Type B pancreatic cell (in vitro differentiated cells): ENCODE data around the gene AGL. TPM values are rescaled to one million over a fixed set of nuclear protein-coding genes. Genes with fewer than 3 reads are reported as not detected.
"Not testable (repeated sequence)": the region's sequence is repeated elsewhere in the genome, so short reads cannot be mapped to it uniquely, and the experiment has no call there.

Source experiments
- DNase-seq: peaks from one replicate; pipeline ENCODE4 v3.0.0; 2021; ENCODE audit warnings: mixed read lengths; ENCODE audit not compliant: unreplicated experiment; ENCODE audit errors: extremely low spot score
- H3K27ac Mint-ChIP-seq: 2 replicates; pipeline ENCODE4 v1.8.0; 2021; ENCODE audit warnings: mild to moderate bottlenecking, mixed read lengths
- H3K27me3 Mint-ChIP-seq: 2 replicates; pipeline ENCODE4 v1.8.0; 2021; ENCODE audit warnings: mixed read lengths
- H3K36me3 Mint-ChIP-seq: 2 replicates; pipeline ENCODE4 v1.8.0; 2021; ENCODE audit warnings: mixed read lengths
- H3K4me1 Mint-ChIP-seq: one replicate; pipeline ENCODE4 v1.8.0; 2021; ENCODE audit warnings: mixed read lengths; ENCODE audit not compliant: unreplicated experiment
- H3K4me3 Mint-ChIP-seq: 2 replicates; pipeline ENCODE4 v1.8.0; 2021; ENCODE audit warnings: mild to moderate bottlenecking, mixed read lengths
- H3K9me3 Mint-ChIP-seq: 2 replicates; pipeline ENCODE4 v1.8.0; 2021; ENCODE audit warnings: mixed read lengths
- CTCF ChIP-seq: fragments of 200-600 bp; sonication (generic); conservative IDR thresholded peaks from 2 replicates; pipeline ENCODE4 v1.5.0; 2021; ENCODE audit warnings: antibody characterized with exemption, mild to moderate bottlenecking
- total RNA-seq: library from RNA; stranded (reverse); gene quantifications from 2 replicates; pipeline ENCODE4 v1.2.1, GENCODE V29; 2021; ENCODE audit warnings: low replicate concordance

Gene AGL
- total RNA-seq, 1 donor from 2014 or later = 17.8 TPM

DNA sequence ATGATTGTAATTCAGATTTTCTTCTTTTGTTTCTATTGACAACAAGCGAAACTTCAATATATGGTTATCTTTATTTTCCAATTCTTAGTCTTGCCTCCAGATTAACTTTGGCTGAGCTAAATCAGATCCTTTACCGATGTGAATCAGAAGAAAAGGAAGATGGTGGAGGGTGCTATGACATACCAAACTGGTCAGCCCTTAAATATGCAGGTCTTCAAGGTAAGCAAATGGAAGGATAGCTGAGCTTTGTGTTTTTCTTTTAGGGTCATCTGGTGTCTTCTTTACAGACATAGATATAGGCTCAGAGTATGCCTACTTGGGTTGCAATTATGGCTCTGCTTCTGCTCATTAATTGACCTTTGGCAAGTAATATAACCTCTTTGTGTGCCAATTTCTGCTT lies 37.7 kb downstream of the AGL start:
- H3K27ac Mint-ChIP-seq = no peak overlapping the region
- no peak overlapping the region for H3K4me3 Mint-ChIP-seq
- H3K9me3 Mint-ChIP-seq = no peaks in the 10 kb centered on the region
- H3K27me3 Mint-ChIP-seq = no peaks in the 10 kb centered on the region
- no peaks in the 10 kb centered on the region for H3K4me1 Mint-ChIP-seq
- TF ChIP-seq CTCF = no peak
- H3K36me3 Mint-ChIP-seq = peaks cover 25% of the 10 kb centered on the region
- DNase-seq = no peak

- H3K9me3 Mint-ChIP-seq = no peaks in the 10 kb centered on the region
- no peak for DNase-seq
- no peak overlapping the region for H3K4me3 Mint-ChIP-seq
- H3K27me3 Mint-ChIP-seq = no peaks in the 10 kb centered on the region
- TF ChIP-seq CTCF = no peak
- no peak overlapping the region for H3K27ac Mint-ChIP-seq
- H3K4me1 Mint-ChIP-seq = no peaks in the 10 kb centered on the region
- peaks cover 23% of the 10 kb centered on the region for H3K36me3 Mint-ChIP-seq
Measured at GRCh38 chr1:99891997-99892396, 41.8 kb downstream of the AGL start.

DNA sequence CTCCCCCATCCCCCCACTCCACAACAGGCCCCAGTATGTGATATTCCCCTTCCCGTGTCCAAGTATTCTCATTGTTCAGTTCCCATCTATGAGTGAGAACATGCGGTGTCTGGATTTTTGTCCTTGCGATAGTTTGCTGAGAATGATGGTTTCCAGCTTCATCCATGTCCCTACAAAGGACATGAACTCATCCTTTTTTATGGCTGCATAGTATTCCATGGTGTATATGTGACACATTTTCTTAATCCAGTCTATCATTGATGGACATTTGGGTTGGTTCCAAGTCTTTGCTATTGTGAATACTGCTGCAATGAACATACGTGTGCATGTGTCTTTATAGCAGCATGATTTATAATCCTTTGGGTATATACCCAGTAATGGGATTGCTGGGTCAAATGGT lies 53.1 kb downstream of the AGL start:
- H3K27me3 Mint-ChIP-seq, H3K27ac Mint-ChIP-seq, H3K4me1 Mint-ChIP-seq, DNase-seq, H3K4me3 Mint-ChIP-seq: not testable (repeated sequence)
- Mint-ChIP-seq H3K36me3 (peaks cover 30% of the 10 kb centered on the region), H3K9me3 (peaks cover 14% of the 10 kb centered on the region)

- Mint-ChIP-seq H3K36me3 (peaks cover 29% of the 10 kb centered on the region), H3K4me1 (no peaks in the 10 kb centered on the region), H3K27ac (no peak overlapping the region), H3K9me3 (peaks cover 14% of the 10 kb centered on the region), H3K4me3 (no peak overlapping the region), H3K27me3 (no peaks in the 10 kb centered on the region)
- no peak for DNase-seq
- TF ChIP-seq CTCF = no peak
Measured at GRCh38 chr1:99906535-99906934, 56.4 kb downstream of the AGL start.

GRCh38 chr1:99917214-99917613 lies 67.1 kb downstream of the AGL start:
- no peak overlapping the region for H3K27ac Mint-ChIP-seq
- H3K4me3 Mint-ChIP-seq = no peak overlapping the region
- peaks cover 10% of the 10 kb centered on the region for H3K36me3 Mint-ChIP-seq
- H3K9me3 Mint-ChIP-seq = no peaks in the 10 kb centered on the region
- H3K27me3 Mint-ChIP-seq = no peaks in the 10 kb centered on the region
- no peak for DNase-seq
- no peaks in the 10 kb centered on the region for H3K4me1 Mint-ChIP-seq
- no peak for TF ChIP-seq CTCF

GRCh38 chr1:99919220-99919619 lies 69.1 kb downstream of the AGL start:
- Mint-ChIP-seq H3K4me1 (no peaks in the 10 kb centered on the region), H3K36me3 (peaks cover 10% of the 10 kb centered on the region), H3K27me3 (no peaks in the 10 kb centered on the region), H3K9me3 (no peaks in the 10 kb centered on the region), H3K4me3 (no peak overlapping the region), H3K27ac (no peak overlapping the region)
- no peak for DNase-seq
- TF ChIP-seq CTCF = no peak
